KBM-7 (cell line): ENCODE measurements around the gene FTCD.
A peak's percentile ranks its signal among the peaks of the same experiment; 100 is the strongest.

Source experiments
- DNase-seq: peaks from one replicate; pipeline ENCODE4 v3.0.0-alpha.2; 2015
- in situ Hi-C: fragments of 300-500 bp; cut with MboI; formaldehyde crosslinking; loops from 2 replicates; pipeline ENCODE4 v1.14.3; 2020; ENCODE audit warnings: low sequenced_read_pairs, low pct_unique_long_range_greater_than_20kb, mixed read lengths

Gene FTCD

DNA sequence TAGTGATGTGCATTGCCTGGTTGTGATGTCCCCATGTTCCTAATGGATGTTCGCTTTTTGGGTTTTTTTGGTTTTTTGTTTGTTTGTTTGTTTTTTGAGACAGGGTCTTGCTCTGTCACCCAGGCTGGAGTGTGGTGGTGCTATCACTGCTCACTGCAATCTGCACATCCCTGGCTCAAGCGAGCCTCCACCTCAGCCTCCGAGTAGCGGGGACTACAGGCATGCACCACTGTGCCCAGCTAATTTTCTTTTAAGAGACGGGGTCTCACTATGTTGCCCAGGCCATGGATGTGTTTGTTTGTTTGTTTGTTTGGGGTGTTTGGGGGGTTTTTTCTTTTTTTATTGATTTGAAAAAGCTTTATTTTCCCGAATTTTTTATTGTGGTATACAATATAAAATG, 55.4 kb downstream of the FTCD start:
- DNase-seq, result no peak
- in situ Hi-C loops, result no loop called here

- in situ Hi-C loops, result no loop called here
- DNase-seq, result no peak
These were observed 55.9 kb downstream of the FTCD start for GRCh38 chr21:46099476-46099875.

DNA sequence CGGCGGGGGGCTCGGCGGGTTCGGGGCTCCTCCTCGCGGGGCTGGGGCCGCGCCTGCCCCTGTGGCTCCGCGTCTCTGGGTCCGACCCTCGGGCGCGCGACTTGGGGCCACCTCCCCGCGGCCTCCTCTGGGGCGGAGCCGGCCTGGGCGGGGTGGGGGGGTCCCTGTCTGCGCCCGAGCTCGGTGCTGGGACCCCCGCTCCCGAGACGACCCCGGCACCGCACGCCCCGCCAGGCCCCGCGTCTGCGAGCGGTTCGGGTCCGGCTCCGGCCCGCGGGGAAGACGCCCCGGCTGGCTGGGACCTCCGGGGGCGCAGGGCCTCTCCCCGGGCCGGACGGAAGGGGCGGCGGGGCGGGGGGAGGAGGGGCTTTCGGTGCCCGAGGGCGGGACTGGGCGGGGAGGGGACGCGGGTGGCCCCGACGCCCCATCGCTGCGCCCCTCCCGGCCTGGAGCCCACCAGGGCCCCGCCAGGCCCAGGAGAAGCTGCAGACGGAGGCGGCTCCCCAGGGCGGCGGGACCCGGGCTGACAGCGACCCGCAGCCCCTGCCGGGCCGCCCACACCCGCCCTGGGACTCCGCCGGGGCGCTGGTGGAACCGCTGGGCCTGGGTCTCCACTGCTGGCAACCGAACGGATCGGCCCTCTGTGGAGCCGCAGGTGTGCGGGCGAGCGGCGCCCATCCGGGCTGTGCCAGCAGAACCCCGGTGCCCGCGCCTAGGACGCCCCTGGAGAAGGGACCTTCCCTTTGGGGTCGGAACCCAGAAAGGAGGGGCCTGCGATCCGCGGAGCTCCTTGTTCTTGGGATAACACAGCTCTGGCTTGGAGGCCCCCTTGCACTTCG, 56.9 kb downstream of the FTCD start:
- no peak for DNase-seq
- in situ Hi-C loops, result no loop called here

DNA sequence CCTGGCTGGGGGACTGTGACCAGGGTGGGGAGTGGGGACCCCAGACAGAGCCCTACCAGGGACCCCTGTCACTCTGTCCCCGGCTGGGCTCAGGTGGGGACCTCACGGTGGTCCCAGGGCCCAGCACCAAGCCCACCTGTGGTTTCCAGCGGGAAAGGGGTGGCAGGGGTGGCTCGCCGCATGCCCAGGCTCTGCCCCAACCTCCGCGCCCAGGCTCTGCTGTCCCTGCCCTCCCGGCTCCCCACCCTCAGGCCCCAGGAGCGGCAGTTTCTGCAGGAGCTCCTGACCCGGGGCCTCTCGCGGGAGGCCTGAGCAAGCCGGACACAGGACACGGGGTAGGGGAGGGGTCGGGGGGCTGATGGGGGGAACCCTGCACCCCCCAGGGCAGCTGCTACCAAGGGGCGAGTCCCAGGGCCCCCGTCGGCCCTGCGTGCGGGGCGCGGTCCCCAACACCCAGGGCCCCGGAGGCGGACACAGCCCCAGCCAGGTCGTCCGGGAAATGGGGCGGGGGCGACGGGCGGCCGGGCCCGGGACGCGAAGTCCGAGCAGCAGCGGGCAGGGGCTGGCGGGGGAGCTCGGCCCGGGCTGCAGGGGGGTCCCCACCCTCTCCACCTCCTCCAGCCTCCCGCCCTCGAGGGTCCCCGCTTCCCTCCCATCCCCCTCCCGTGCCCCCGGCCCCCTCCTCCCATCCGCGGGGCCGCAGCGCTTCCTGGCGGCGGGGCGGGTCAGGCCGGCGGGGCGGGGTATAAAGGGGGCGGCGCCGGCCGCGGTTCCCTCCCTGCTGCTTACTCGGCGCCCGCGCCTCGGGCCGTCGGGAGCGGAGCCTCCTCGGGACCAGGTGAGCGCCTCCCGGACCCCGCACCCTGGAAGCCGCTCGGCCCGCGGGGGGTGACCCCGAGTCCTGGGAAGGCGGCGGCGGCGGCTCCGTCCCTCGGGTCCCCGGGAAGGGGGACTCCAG, 57.8 kb downstream of the FTCD start, which contains the start of gene COL6A2:
Gene COL6A2 (plus strand): TSS at position 777 of the 958 bp plus-strand sequence.
- DNase-seq, result peak; percentile 30
- in situ Hi-C loops, result no loop called here

GRCh38 chr21:46096596-46097335, 58.6 kb downstream of the FTCD start:
- in situ Hi-C loops, result no loop called here
- DNase-seq, result no peak

DNA sequence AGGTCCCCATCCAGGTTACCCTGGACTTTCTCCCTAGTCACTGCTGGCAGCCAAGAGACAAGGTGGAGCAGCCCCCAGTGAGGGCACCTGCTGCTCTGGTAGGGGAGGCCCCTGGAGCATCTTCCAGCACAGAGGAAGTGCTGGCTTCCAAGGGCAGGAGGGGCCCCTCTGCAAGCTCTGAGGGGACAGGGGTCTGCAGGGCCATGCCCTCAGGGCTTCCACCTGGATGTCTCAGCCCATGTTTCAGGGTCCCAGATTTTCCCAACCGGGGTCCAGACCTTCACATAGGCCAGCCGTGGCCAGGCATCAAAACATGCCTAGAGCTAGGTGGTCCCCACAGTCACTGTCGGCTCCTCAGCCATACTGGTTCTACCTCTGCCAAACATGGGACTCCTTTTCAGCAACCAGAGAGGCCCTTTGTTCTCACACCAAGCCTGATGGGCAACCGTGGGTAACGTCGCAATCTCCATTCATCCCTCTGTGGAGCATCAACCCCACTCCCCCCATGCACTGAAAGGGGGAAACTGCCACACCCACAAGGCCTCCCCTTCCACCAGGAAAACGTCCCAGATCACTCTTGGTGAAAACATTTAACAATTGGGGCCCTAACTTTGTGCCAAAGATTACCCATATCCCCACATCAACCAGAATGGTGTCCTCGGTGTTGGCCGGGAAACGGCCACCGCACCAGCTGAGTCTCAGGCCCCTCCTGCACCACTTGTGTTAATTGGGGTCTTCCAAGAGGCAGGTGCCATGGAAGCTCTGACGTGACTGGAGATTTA, 59.4 kb downstream of the FTCD start:
- no peak for DNase-seq
- in situ Hi-C loops, result no loop called here

DNA sequence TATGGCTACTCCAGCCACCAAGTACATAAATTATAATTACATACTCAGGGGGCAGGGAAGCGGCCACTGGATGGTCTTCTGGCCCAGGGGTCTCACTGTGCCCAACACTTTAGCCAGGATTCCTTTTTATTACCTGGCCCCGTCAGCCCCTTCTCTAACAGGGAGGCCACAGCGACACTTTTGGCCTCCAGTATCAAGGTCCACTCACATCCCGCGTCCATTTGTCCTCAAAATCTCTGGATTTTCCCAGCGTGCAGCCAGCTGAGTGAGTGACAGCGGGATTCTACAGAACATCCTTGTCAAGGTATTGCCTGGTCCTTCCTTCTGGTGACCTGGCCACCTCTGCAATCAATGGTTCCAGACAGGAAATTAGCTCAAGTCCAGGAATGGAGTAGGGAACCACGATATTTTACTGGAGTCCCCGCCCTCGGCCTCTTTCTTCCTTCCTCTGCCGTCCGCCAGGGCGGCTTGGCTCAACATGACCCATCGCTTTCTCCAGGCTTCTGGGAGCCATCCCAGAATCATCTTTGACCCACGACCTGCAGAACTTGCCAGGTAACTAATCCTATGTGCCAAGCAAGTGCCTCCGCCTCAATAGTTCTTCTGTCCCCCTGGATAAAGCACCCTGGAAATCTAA, 60.2 kb downstream of the FTCD start:
- in situ Hi-C loops, result no loop called here
- DNase-seq, result no peak

- DNase-seq, result no peak
- in situ Hi-C loops, result no loop called here
These were observed 60.8 kb downstream of the FTCD start for GRCh38 chr21:46094401-46095082.

DNA sequence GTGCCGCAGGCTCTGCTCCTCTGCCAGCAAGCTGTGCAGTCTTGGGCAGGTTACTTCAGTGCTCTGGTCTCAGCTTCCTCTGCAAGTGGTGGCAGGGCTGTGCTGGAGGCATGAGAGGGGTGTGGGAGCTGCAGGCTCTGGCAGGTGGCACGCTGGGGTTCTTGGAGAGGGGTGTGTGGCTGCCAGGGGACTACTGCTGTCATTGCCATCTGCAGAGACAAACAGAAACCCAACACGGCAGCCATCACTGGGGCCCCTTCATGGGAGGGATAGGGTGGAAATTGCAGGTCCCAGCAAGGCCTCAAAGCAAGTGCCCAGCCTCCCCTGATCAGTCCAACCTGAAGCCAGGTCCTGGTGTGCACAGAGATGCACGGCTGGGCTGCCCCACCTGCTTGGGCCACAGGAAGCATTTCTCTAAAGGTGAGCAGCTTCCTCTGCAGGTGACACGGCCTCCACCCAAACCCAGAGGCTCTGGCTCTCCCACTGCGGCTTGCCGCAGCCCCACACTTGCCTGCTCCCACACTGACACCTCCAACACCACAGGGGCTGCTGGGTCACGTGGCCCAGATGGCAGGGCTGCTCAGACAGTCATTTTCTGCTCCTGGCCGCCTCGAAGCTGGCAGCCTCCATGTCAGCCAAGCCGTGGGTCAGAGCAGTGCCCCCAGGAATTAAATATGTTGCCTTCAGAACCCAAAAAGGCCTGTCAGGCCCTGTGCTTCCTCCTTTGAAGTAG, 61.5 kb downstream of the FTCD start:
- in situ Hi-C loops, result no loop called here

GRCh38 chr21:46092811-46093667, 62.3 kb downstream of the FTCD start:
- no peak for DNase-seq
- in situ Hi-C loops, result no loop called here

More for the DNA sequence above, 61.5 kb downstream of the FTCD start:
- no peak for DNase-seq

DNA sequence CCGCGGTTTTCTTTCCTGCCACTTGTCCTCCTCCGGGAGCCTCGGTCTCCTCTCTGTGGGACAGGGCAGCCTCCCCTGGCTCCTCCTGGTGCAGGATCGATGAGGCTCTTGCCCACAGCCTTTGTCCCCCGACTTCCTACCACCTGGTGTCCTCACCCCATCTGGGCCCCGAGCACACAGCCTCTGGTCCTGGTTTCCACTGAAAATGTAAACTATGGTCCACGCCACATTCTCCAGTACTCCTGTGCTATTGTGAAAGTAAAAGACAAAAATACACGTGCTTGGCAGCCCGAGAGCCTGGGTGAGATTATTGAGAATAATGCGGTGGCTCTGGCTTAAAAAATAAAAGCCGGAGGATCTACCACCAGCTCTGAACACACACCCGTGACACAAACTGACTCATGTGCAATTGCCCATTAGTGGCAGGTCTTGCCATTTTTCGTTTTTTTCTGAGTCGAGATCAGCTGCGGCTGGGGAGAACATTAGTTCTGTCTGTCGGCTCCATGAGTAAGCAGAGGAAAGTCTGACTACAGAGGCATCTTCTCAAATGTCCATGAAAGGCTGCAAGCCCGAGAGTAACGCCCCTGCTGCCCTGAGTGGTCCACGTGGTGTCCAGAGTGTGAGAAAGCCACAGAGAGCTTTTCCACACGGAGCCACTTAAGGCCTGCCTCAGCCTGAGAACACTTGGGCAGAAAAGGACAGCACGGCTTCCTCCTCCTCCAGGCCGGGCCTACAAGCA, 63.2 kb downstream of the FTCD start:
- in situ Hi-C loops, result no loop called here

GRCh38 chr21:46091631-46092025, 63.8 kb downstream of the FTCD start:
- in situ Hi-C loops, result no loop called here
- no peak for DNase-seq

More for the DNA sequence above, 63.2 kb downstream of the FTCD start:
- no peak for DNase-seq

- DNase-seq, result no peak
- in situ Hi-C loops, result no loop called here
These were observed 64.3 kb downstream of the FTCD start for GRCh38 chr21:46091118-46091517.

DNA sequence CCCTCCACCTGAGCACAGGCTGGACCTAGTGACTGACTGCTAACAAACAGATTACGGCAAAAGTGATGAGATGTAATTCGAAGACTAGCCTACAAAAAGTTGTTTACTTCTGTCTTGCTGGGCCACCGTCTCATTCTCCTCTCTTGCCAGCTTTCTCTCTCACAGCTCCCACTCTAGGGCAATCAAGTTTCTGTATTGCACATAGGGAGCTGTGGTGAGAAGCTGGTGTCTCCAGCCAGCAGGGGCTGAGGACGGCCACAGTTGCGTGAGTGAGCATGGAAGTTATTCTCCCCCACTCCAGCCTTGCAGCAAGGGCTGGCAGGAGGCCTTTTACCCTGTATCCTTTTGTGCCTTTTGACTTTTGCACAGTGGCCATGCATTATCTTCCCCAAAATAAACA, 66.1 kb downstream of the FTCD start:
- no peak for DNase-seq
- in situ Hi-C loops, result no loop called here

DNA sequence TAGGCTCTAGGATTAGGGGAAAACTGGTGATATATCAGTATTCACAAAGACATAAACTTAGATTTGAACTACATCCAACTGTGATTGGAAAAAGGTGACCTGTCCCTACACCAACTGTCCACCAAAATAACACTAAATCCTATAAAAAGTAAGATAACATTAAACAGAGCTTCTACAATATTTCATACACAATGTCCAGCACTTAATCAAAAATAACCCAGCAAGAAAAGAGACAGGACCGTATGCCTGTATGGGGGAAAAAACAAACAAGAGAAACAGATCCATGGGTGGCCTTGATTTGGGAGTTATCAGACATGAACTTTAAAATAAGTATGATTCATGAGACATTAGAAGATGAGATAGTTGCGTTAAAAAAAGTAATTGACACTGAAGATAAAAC, 67.2 kb downstream of the FTCD start:
- in situ Hi-C loops, result no loop called here
- no peak for DNase-seq

GRCh38 chr21:46087641-46088040, 67.7 kb downstream of the FTCD start:
- in situ Hi-C loops, result no loop called here
- DNase-seq, result no peak
